Raji (cell line): ENCODE data around the gene PPM1H.

Experiments used
- POLR2A ChIP-seq: IDR thresholded peaks from 2 replicates; pipeline ENCODE4 v1.6.1; 2011; ENCODE audit warnings: low read depth, low read length, control low read depth; ENCODE audit not compliant: insufficient read depth

The PPM1H gene

GRCh38 chr12:62841846-62842245 lies 93.1 kb downstream of the PPM1H start:
- no peak for TF ChIP-seq POLR2A

GRCh38 chr12:62840806-62841205 lies 94.1 kb downstream of the PPM1H start:
- no peak for TF ChIP-seq POLR2A

- no peak for TF ChIP-seq POLR2A
Observed at GRCh38 chr12:62839869-62840660, 94.9 kb downstream of the PPM1H start.

- TF ChIP-seq POLR2A: no peak
Observed at GRCh38 chr12:62834971-62835547, 99.9 kb downstream of the PPM1H start.

GRCh38 chr12:62834406-62834805 lies 100.5 kb downstream of the PPM1H start:
- TF ChIP-seq POLR2A: no peak

- no peak for TF ChIP-seq POLR2A
Observed at GRCh38 chr12:62833634-62834033, 101.3 kb downstream of the PPM1H start.

- TF ChIP-seq POLR2A: no peak
Observed at GRCh38 chr12:62832558-62832957, 102.4 kb downstream of the PPM1H start.

GRCh38 chr12:62832027-62832426 lies 102.9 kb downstream of the PPM1H start:
- TF ChIP-seq POLR2A: no peak

GRCh38 chr12:62827855-62828254 lies 107.1 kb downstream of the PPM1H start:
- TF ChIP-seq POLR2A: no peak

GRCh38 chr12:62827042-62827441 lies 107.9 kb downstream of the PPM1H start:
- TF ChIP-seq POLR2A: no peak

GRCh38 chr12:62817556-62818271 lies 117.2 kb downstream of the PPM1H start:
- TF ChIP-seq POLR2A: no peak

GRCh38 chr12:62814243-62814642 lies 120.7 kb downstream of the PPM1H start:
- no peak for TF ChIP-seq POLR2A

- no peak for TF ChIP-seq POLR2A
Observed at GRCh38 chr12:62813031-62813829, 121.7 kb downstream of the PPM1H start.

- no peak for TF ChIP-seq POLR2A
Observed at GRCh38 chr12:62808166-62808879, 126.6 kb downstream of the PPM1H start.

- TF ChIP-seq POLR2A: no peak
Observed at GRCh38 chr12:62806893-62807292, 128.1 kb downstream of the PPM1H start.
